ENCODE results near the gene OR3A2.
"Not testable (repeated sequence)": the region's sequence is repeated elsewhere in the genome, so short reads cannot be mapped to it uniquely, and the experiment has no call there.

OR3A2 gene

DNA sequence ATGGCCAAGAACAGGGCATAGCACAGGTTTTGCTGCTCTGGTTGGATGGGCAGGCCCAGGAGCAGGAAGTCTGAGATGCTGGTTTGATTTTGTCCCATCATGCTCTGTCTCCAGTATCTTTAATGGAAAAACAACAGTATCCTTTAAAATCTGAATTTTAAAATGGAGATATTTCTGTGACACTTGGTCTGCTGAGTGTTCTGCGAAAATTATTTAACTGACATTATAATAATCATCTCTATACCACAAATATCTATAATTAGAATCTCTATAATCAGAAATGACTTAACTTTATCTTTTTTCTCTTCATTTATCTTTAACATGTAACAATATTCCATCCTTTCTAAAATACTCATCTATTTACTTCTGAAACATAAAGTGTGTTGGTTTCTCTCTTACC is 12.2 kb upstream of the OR3A2 start, which contains the start of gene OR1E1:
OR1E1 (minus strand) TSS at position 101 of the 400 bp plus-strand sequence; CDS start at position 101, 0 bp downstream.
- Histone ChIP-seq H3K36me3 (ENCODE audit: control insufficient read depth, insufficient read depth, low read length) (no peaks in the 10 kb centered on the region), H3K4me1 (ENCODE audit: control insufficient read depth, insufficient read depth, low read length) (no peaks in the 10 kb centered on the region), H3K9me3 (ENCODE audit: control insufficient read depth, low read length) (peaks cover 6% of the 10 kb centered on the region), H3K27ac (ENCODE audit: insufficient read depth, low read depth, low read length, poor library complexity, severe bottlenecking) (no peak within 1 kb of the TSS), H3K4me3 (ENCODE audit: insufficient read depth, low read depth, low read length) (no peak within 1 kb of the TSS), H3K27me3 (ENCODE audit: control insufficient read depth, insufficient read depth, low read length, poor library complexity, severe bottlenecking) (no peaks in the 10 kb centered on the region)
- WGBS, 2 experiments: 80% methylated on average over 1 of the region's 1 CpG

- 57 to 59% methylated on average over 7 of the region's 7 CpGs for WGBS, 2 experiments
Observed at GRCh38 chr17:3397801-3398200, 11.7 kb upstream of the OR3A2 start.

GRCh38 chr17:3389791-3390190 is 3.7 kb upstream of the OR3A2 start:
- Histone ChIP-seq H3K27me3 (ENCODE audit: control insufficient read depth, insufficient read depth, low read length, poor library complexity, severe bottlenecking) (peaks cover 18% of the 10 kb centered on the region), H3K4me1 (ENCODE audit: control insufficient read depth, insufficient read depth, low read length) (no peaks in the 10 kb centered on the region), H3K4me3 (ENCODE audit: insufficient read depth, low read depth, low read length) (no peak overlapping the region), H3K9me3 (ENCODE audit: control insufficient read depth, low read length) (peaks cover 2% of the 10 kb centered on the region), H3K27ac (ENCODE audit: insufficient read depth, low read depth, low read length, poor library complexity, severe bottlenecking) (no peak overlapping the region), H3K36me3 (ENCODE audit: control insufficient read depth, insufficient read depth, low read length) (no peaks in the 10 kb centered on the region)
- WGBS, 2 experiments: 71 to 80% methylated on average over 4 of the region's 4 CpGs

More at GRCh38 chr17:3397801-3398200, 11.7 kb upstream of the OR3A2 start:
- not testable (repeated sequence) for H3K27me3 ChIP-seq (ENCODE audit: control insufficient read depth, insufficient read depth, low read length, poor library complexity, severe bottlenecking); H3K27ac ChIP-seq (ENCODE audit: insufficient read depth, low read depth, low read length, poor library complexity, severe bottlenecking); H3K9me3 ChIP-seq (ENCODE audit: control insufficient read depth, low read length); H3K4me1 ChIP-seq (ENCODE audit: control insufficient read depth, insufficient read depth, low read length); H3K4me3 ChIP-seq (ENCODE audit: insufficient read depth, low read depth, low read length); H3K36me3 ChIP-seq (ENCODE audit: control insufficient read depth, insufficient read depth, low read length)

- Histone ChIP-seq H3K27me3 (ENCODE audit: control insufficient read depth, insufficient read depth, low read length, poor library complexity, severe bottlenecking) (peaks cover 15% of the 10 kb centered on the region), H3K4me1 (ENCODE audit: control insufficient read depth, insufficient read depth, low read length) (no peaks in the 10 kb centered on the region), H3K9me3 (ENCODE audit: control insufficient read depth, low read length) (no peaks in the 10 kb centered on the region), H3K4me3 (ENCODE audit: insufficient read depth, low read depth, low read length) (no peak overlapping the region), H3K36me3 (ENCODE audit: control insufficient read depth, insufficient read depth, low read length) (no peaks in the 10 kb centered on the region), H3K27ac (ENCODE audit: insufficient read depth, low read depth, low read length, poor library complexity, severe bottlenecking) (no peak overlapping the region)
- 77 to 83% methylated on average over 5 of the region's 5 CpGs for WGBS, 2 experiments
Observed at GRCh38 chr17:3381957-3382356, 4.2 kb downstream of the OR3A2 start.

DNA sequence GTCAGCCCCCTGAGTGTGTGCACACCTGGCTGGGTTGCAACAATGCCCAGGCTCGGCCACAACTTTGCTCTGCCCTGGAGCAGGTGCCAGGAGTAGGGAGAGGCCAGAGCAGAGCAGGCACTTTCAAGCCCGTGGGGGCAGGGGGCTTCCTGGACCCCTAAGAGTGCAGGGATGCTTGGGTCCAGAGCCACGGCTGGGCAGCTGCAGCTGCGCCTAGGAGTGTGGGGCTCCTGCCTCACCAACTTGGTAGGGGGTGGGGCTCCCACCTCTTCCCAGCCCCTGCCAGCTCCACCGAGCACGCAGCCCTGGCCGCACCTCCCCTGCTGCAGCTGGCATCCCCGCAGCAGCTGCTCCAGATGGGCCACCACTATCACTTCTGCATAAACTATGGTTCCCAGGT is 7.8 kb downstream of the OR3A2 start:
- H3K36me3 ChIP-seq (ENCODE audit: control insufficient read depth, insufficient read depth, low read length): no peaks in the 10 kb centered on the region
- 80 to 82% methylated on average over 8 of the region's 8 CpGs for WGBS, 2 experiments
- H3K27ac ChIP-seq (ENCODE audit: insufficient read depth, low read depth, low read length, poor library complexity, severe bottlenecking): no peak overlapping the region
- no peaks in the 10 kb centered on the region for H3K9me3 ChIP-seq (ENCODE audit: control insufficient read depth, low read length)
- H3K4me3 ChIP-seq (ENCODE audit: insufficient read depth, low read depth, low read length): no peak overlapping the region
- no peaks in the 10 kb centered on the region for H3K27me3 ChIP-seq (ENCODE audit: control insufficient read depth, insufficient read depth, low read length, poor library complexity, severe bottlenecking)
- no peaks in the 10 kb centered on the region for H3K4me1 ChIP-seq (ENCODE audit: control insufficient read depth, insufficient read depth, low read length)

- 89 to 94% methylated on average over 31 of the region's 31 CpGs for WGBS, 2 experiments
- H3K27me3 ChIP-seq (ENCODE audit: control insufficient read depth, insufficient read depth, low read length, poor library complexity, severe bottlenecking); H3K27ac ChIP-seq (ENCODE audit: insufficient read depth, low read depth, low read length, poor library complexity, severe bottlenecking); H3K4me1 ChIP-seq (ENCODE audit: control insufficient read depth, insufficient read depth, low read length); H3K4me3 ChIP-seq (ENCODE audit: insufficient read depth, low read depth, low read length); H3K9me3 ChIP-seq (ENCODE audit: control insufficient read depth, low read length); H3K36me3 ChIP-seq (ENCODE audit: control insufficient read depth, insufficient read depth, low read length): not testable (repeated sequence)
Observed at GRCh38 chr17:3371167-3371566, 14.9 kb downstream of the OR3A2 start.

DNA sequence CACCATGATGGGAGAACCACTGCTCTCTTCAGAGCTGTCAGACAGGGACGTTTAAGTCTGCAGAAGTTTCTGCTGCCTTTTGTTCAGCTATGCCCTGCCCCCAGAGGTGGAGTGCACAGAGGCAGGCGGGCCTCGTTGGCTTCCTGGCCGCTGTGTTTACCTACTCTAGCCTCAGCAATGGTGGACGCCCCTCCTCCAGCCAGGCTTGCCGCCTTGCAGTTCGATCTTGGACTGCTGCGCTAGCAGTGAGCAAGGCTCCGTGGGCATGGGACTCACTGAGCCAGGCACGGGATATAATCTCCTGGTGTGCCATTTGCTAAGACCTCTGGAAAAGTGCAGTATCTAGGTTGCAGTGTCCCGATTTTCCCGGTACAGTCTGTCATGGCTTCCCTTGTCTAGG is 43.3 kb downstream of the OR3A2 start:
- not testable (repeated sequence) for H3K4me1 ChIP-seq (ENCODE audit: control insufficient read depth, insufficient read depth, low read length); H3K27me3 ChIP-seq (ENCODE audit: control insufficient read depth, insufficient read depth, low read length, poor library complexity, severe bottlenecking); H3K4me3 ChIP-seq (ENCODE audit: insufficient read depth, low read depth, low read length); H3K9me3 ChIP-seq (ENCODE audit: control insufficient read depth, low read length); H3K27ac ChIP-seq (ENCODE audit: insufficient read depth, low read depth, low read length, poor library complexity, severe bottlenecking); H3K36me3 ChIP-seq (ENCODE audit: control insufficient read depth, insufficient read depth, low read length)
- WGBS, 2 experiments: 86% methylated on average over 12 of the region's 12 CpGs

DNA sequence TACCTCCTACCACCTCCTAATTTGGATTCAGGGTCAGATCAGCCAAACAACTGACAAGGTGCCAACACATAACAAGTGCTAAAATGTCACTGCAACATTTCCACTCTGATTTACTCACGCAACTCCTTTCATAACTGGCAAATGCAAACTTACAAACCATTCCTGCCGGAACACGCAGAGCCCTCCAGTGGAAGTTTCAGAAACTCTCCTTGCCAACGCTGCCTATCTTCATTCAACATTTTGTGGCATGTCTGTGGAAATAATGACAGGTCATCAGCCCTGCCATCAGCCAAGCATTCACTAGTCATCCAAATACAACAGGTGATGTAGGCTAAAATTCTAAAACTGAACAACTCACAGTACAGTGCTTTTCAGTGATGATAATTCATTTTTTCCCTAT is 50.2 kb downstream of the OR3A2 start:
- Histone ChIP-seq H3K36me3 (ENCODE audit: control insufficient read depth, insufficient read depth, low read length) (no peaks in the 10 kb centered on the region), H3K27me3 (ENCODE audit: control insufficient read depth, insufficient read depth, low read length, poor library complexity, severe bottlenecking) (no peaks in the 10 kb centered on the region), H3K4me1 (ENCODE audit: control insufficient read depth, insufficient read depth, low read length) (no peaks in the 10 kb centered on the region), H3K27ac (ENCODE audit: insufficient read depth, low read depth, low read length, poor library complexity, severe bottlenecking) (no peak overlapping the region), H3K4me3 (ENCODE audit: insufficient read depth, low read depth, low read length) (no peak overlapping the region), H3K9me3 (ENCODE audit: control insufficient read depth, low read length) (no peaks in the 10 kb centered on the region)
- WGBS, 2 experiments: 55 to 61% methylated on average over 4 of the region's 4 CpGs

DNA sequence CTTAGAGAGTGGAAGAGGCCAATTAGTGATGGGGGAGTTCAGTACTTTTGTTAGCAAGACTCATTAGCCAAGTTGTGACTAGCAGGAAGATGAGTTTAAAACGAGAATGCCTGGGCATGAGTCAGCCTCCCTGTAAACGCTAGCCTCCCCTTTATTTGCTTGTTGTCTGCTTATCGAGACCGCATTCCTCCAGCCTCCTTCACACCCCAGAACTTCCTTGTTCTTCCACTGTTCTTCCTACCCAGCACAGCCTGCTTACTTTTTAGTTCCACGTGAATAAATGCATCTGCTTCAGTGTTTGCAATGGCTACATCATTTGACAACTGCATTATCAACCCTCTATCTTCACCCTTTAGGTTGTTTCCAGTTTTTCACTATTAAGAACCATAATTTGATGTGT is 67.8 kb downstream of the OR3A2 start:
- Histone ChIP-seq H3K4me3 (ENCODE audit: insufficient read depth, low read depth, low read length) (no peak overlapping the region), H3K4me1 (ENCODE audit: control insufficient read depth, insufficient read depth, low read length) (no peaks in the 10 kb centered on the region), H3K9me3 (ENCODE audit: control insufficient read depth, low read length) (peaks cover 2% of the 10 kb centered on the region), H3K36me3 (ENCODE audit: control insufficient read depth, insufficient read depth, low read length) (no peaks in the 10 kb centered on the region), H3K27me3 (ENCODE audit: control insufficient read depth, insufficient read depth, low read length, poor library complexity, severe bottlenecking) (no peaks in the 10 kb centered on the region), H3K27ac (ENCODE audit: insufficient read depth, low read depth, low read length, poor library complexity, severe bottlenecking) (no peak overlapping the region)
- 57 to 61% methylated on average over 5 of the region's 5 CpGs for WGBS, 2 experiments

DNA sequence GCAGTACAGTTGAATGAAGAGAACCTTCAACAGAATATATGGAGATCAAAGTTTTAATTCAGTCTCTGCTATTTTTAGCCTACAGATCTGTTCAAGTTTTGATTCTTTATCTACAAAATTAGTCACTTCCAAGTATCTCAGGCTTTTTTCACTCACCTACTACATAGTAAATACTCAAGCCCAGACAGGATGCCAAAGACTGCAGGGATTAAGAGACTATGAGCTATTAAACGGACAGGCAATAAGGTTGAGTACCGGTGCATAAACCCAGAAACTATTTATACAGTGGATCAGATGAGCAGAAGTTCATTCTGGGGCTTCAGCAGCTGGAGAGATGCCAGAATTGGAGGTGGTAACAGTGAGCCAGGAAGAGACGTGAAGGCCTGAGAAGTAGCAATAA is 69.3 kb downstream of the OR3A2 start:
- Histone ChIP-seq H3K36me3 (ENCODE audit: control insufficient read depth, insufficient read depth, low read length) (no peaks in the 10 kb centered on the region), H3K4me1 (ENCODE audit: control insufficient read depth, insufficient read depth, low read length) (no peaks in the 10 kb centered on the region), H3K27ac (ENCODE audit: insufficient read depth, low read depth, low read length, poor library complexity, severe bottlenecking) (no peak overlapping the region), H3K27me3 (ENCODE audit: control insufficient read depth, insufficient read depth, low read length, poor library complexity, severe bottlenecking) (no peaks in the 10 kb centered on the region), H3K4me3 (ENCODE audit: insufficient read depth, low read depth, low read length) (no peak overlapping the region), H3K9me3 (ENCODE audit: control insufficient read depth, low read length) (peaks cover 2% of the 10 kb centered on the region)
- 85 to 88% methylated on average over 3 of the region's 3 CpGs for WGBS, 2 experiments

- Histone ChIP-seq H3K4me3 (ENCODE audit: insufficient read depth, low read depth, low read length) (no peak overlapping the region), H3K27me3 (ENCODE audit: control insufficient read depth, insufficient read depth, low read length, poor library complexity, severe bottlenecking) (no peaks in the 10 kb centered on the region), H3K4me1 (ENCODE audit: control insufficient read depth, insufficient read depth, low read length) (no peaks in the 10 kb centered on the region), H3K27ac (ENCODE audit: insufficient read depth, low read depth, low read length, poor library complexity, severe bottlenecking) (no peak overlapping the region), H3K9me3 (ENCODE audit: control insufficient read depth, low read length) (no peaks in the 10 kb centered on the region), H3K36me3 (ENCODE audit: control insufficient read depth, insufficient read depth, low read length) (no peaks in the 10 kb centered on the region)
- WGBS, 2 experiments: 68 to 70% methylated on average over 4 of the region's 4 CpGs
Observed at GRCh38 chr17:3308603-3309002, 77.5 kb downstream of the OR3A2 start.
